Measurements from ENCODE around the gene GGA1.
"Not testable (repeated sequence)": the region's sequence is repeated elsewhere in the genome, so short reads cannot be mapped to it uniquely, and the experiment has no call there.

Gene GGA1

GRCh38 chr22:37650463-37651136 lies 42.0 kb downstream of the GGA1 start:
- Histone ChIP-seq H3K27me3 (ENCODE audit: control insufficient read depth, insufficient read depth, low read length) (no peaks in the 10 kb centered on the region), H3K36me3 (ENCODE audit: control insufficient read depth, insufficient read depth, low read length) (peaks cover 52% of the 10 kb centered on the region), H3K4me3 (ENCODE audit: low read depth, low read length) (no peak overlapping the region)

GRCh38 chr22:37654563-37655251 lies 46.1 kb downstream of the GGA1 start:
- peaks cover 26% of the 10 kb centered on the region for H3K36me3 ChIP-seq (ENCODE audit: control insufficient read depth, insufficient read depth, low read length)
- no peak overlapping the region for H3K4me3 ChIP-seq (ENCODE audit: low read depth, low read length)
- H3K4me1 ChIP-seq (ENCODE audit: control insufficient read depth, insufficient read depth, low read length) = no peaks in the 10 kb centered on the region
- H3K9me3 ChIP-seq (ENCODE audit: control insufficient read depth, insufficient read depth, low read length) = no peaks in the 10 kb centered on the region
- no peaks in the 10 kb centered on the region for H3K27me3 ChIP-seq (ENCODE audit: control insufficient read depth, insufficient read depth, low read length)
- H3K9ac ChIP-seq (ENCODE audit: low read depth, low read length) = no peak overlapping the region

More at GRCh38 chr22:37650463-37651136, 42.0 kb downstream of the GGA1 start:
- Histone ChIP-seq H3K9me3 (ENCODE audit: control insufficient read depth, insufficient read depth, low read length) (no peaks in the 10 kb centered on the region), H3K9ac (ENCODE audit: low read depth, low read length) (no peak overlapping the region), H3K4me1 (ENCODE audit: control insufficient read depth, insufficient read depth, low read length) (no peaks in the 10 kb centered on the region)

DNA sequence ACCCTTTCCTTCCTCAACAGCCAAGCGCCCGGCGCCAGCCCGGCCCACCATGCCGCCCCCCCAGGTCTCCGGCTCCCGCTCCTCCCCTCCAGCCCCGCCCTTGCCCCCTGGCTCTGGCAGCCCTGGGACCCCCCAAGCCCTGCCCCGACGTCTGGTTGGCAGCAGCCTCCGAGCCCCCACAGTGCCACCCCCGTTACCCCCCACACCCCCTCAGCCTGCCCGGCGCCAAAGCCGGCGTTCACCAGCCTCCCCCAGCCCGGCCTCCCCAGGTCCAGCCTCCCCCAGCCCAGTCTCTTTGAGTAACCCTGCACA lies 46.6 kb downstream of the GGA1 start:
- no peak overlapping the region for H3K4me3 ChIP-seq (ENCODE audit: low read depth, low read length)
- no peaks in the 10 kb centered on the region for H3K9me3 ChIP-seq (ENCODE audit: control insufficient read depth, insufficient read depth, low read length)
- peaks cover 21% of the 10 kb centered on the region for H3K36me3 ChIP-seq (ENCODE audit: control insufficient read depth, insufficient read depth, low read length)
- no peaks in the 10 kb centered on the region for H3K4me1 ChIP-seq (ENCODE audit: control insufficient read depth, insufficient read depth, low read length)
- no peak overlapping the region for H3K9ac ChIP-seq (ENCODE audit: low read depth, low read length)
- H3K27me3 ChIP-seq (ENCODE audit: control insufficient read depth, insufficient read depth, low read length) = no peaks in the 10 kb centered on the region

- H3K9me3 ChIP-seq (ENCODE audit: control insufficient read depth, insufficient read depth, low read length); H3K27me3 ChIP-seq (ENCODE audit: control insufficient read depth, insufficient read depth, low read length); H3K9ac ChIP-seq (ENCODE audit: low read depth, low read length); H3K4me1 ChIP-seq (ENCODE audit: control insufficient read depth, insufficient read depth, low read length); H3K4me3 ChIP-seq (ENCODE audit: low read depth, low read length): not testable (repeated sequence)
- H3K36me3 ChIP-seq (ENCODE audit: control insufficient read depth, insufficient read depth, low read length) = peaks cover 18% of the 10 kb centered on the region
Observed at GRCh38 chr22:37656583-37656982, 47.9 kb downstream of the GGA1 start.

DNA sequence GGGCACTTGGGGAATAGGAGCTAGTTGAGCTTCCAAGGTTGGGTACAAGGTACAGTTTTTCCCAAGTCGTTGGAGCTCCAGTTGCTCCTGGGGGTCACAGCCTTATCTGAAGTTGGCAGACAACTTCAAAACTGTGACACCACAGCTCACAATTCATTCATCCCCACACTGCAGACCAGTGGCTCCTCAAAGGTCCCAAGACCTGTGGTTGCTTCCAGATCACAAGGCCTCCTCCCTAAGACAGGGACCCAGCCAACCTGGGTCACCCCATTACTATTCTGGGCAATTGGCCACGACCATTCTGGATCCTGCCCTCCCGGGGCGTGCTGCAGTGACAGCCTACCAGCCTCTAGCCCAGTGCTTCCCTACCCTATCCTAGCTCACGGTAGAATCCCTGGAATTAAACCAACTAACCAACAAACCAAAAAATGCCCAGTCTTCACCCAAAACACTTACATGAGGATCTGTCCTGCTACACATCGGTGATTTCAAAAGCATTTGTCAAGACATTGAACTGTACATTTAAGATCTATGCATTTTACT lies 49.0 kb downstream of the GGA1 start:
- Histone ChIP-seq H3K4me1 (ENCODE audit: control insufficient read depth, insufficient read depth, low read length) (peaks cover 2% of the 10 kb centered on the region), H3K9ac (ENCODE audit: low read depth, low read length) (no peak overlapping the region), H3K36me3 (ENCODE audit: control insufficient read depth, insufficient read depth, low read length) (peaks cover 14% of the 10 kb centered on the region), H3K9me3 (ENCODE audit: control insufficient read depth, insufficient read depth, low read length) (no peaks in the 10 kb centered on the region), H3K27me3 (ENCODE audit: control insufficient read depth, insufficient read depth, low read length) (no peaks in the 10 kb centered on the region), H3K4me3 (ENCODE audit: low read depth, low read length) (peak overlapping the region; percentile 66)

DNA sequence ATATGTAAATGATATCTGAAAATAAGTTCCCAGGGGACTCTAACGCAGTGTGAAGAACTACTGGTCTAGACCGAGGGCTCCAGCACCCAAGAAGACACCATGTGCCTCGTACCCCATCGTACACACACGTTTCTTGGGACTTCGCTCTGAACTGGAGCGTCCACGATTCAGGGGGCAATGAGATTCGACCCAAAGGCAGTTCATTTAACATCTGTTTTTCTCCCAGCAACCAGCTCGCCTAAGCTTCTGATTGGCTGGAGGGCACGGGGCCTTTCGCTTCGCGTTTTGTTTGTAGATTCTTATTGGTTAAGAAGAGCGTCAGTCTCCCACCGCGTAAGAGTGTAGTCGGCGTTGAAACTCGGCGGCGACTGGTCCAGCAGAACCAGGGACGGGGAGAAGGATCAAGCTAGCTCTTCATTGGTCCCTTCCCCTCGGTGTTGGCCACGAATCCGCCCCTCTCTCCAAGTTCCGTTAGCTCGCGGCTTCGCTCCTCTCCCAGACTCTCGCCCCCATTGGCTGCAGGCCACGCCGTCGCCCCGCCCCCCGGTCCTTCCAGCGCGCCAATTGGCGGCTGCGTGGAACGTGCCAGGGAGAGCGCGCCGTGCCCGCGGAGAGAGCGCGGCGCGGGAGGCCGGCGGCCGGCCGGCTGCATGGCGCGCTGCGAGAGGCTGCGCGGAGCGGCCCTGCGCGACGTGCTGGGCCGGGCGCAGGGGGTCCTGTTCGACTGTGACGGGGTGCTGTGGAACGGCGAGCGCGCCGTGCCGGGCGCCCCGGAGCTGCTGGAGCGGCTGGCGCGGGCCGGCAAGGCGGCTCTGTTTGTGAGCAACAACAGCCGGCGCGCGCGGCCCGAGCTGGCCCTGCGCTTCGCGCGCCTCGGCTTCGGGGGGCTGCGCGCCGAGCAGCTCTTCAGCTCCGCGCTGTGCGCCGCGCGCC lies 49.8 kb downstream of the GGA1 start, which contains the start of gene PDXP:
Gene PDXP (plus strand): TSS at position 591 of the 933 bp plus-strand sequence. CDS start 60 bp downstream, at position 651.
- Histone ChIP-seq H3K9me3 (ENCODE audit: control insufficient read depth, insufficient read depth, low read length) (no peaks in the 10 kb centered on the region), H3K9ac (ENCODE audit: low read depth, low read length) (peak within 1 kb of the TSS; percentile 9), H3K4me1 (ENCODE audit: control insufficient read depth, insufficient read depth, low read length) (peaks cover 2% of the 10 kb centered on the region), H3K36me3 (ENCODE audit: control insufficient read depth, insufficient read depth, low read length) (peaks cover 8% of the 10 kb centered on the region), H3K27me3 (ENCODE audit: control insufficient read depth, insufficient read depth, low read length) (no peaks in the 10 kb centered on the region), H3K4me3 (ENCODE audit: low read depth, low read length) (peak within 1 kb of the TSS; percentile 66)

DNA sequence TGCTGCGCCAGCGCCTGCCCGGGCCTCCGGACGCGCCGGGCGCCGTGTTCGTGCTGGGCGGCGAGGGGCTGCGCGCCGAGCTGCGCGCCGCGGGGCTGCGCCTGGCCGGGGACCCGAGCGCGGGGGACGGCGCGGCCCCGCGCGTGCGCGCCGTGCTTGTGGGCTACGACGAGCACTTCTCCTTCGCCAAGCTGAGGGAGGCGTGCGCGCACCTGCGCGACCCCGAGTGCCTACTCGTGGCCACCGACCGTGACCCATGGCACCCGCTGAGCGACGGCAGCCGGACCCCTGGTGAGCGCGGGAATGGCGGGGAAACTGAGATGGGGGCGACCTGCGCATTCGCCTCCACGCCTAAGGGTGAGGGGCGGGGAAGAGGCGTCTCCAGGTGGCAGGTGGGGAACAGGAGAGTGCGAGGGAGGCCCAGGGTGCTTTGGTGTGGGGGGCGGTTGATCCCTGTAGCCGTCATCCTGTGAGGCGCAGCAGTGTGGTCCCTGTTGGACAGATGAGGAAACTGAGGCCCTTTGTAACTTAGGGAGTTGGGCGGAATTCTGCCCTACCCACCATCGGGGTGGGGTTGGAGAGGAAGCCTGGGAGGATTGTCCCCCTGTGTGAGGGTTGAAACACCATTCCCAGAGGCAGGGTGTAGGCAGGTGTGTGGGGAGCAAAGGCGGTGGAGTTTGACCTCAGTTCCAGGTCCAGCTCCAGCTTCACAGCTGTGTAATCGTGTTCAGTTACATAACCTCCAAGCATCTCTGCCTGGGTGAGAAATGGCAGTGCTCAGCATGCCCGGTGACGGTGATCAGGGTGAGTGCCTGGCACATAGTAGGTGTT lies 50.6 kb downstream of the GGA1 start:
- Histone ChIP-seq H3K36me3 (ENCODE audit: control insufficient read depth, insufficient read depth, low read length) (peaks cover 3% of the 10 kb centered on the region), H3K4me1 (ENCODE audit: control insufficient read depth, insufficient read depth, low read length) (peaks cover 2% of the 10 kb centered on the region), H3K9ac (ENCODE audit: low read depth, low read length) (peak overlapping the region; percentile 9), H3K9me3 (ENCODE audit: control insufficient read depth, insufficient read depth, low read length) (no peaks in the 10 kb centered on the region), H3K27me3 (ENCODE audit: control insufficient read depth, insufficient read depth, low read length) (no peaks in the 10 kb centered on the region), H3K4me3 (ENCODE audit: low read depth, low read length) (peak overlapping the region; percentile 66)

DNA sequence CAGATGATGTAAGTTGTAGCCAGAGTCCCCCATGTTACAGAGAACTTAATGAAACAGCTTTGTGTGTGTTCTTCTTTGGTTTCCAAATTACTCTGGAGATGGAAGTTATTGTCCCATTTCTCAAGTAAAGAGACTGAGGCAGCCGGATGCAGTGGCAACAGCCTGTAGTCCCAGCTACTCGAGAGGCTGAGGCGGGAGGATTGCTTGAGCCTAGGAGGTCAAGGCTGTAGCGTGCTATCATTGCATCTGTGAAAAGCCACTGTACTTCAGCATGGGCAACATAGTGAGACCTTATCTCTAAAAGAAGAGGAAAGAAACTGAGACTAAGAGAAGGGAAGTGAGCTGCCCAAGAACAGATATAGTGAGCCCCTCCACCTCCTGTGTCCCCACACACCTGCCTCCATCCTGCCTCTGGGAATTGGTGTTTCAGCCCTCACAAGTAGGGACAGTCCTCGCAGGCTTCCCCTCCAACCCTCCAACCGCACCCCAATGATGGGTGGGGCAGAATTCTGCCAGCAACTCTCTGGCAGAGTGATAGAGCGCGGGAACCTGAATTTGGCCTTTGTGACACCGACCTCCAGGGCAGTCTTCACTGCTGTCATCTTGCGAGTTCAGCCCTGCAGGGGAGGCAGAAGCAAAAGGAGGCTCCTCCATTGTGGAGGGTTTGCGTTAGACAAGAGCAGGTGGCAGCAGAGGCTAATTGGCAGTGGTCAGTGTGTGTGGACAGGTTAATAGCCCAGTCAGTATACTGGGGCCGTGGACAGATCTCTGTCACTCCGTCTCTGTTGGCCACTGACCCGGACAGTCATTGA lies 51.5 kb downstream of the GGA1 start:
- Histone ChIP-seq H3K4me1 (ENCODE audit: control insufficient read depth, insufficient read depth, low read length) (peaks cover 2% of the 10 kb centered on the region), H3K27me3 (ENCODE audit: control insufficient read depth, insufficient read depth, low read length) (no peaks in the 10 kb centered on the region), H3K36me3 (ENCODE audit: control insufficient read depth, insufficient read depth, low read length) (peaks cover 3% of the 10 kb centered on the region), H3K9me3 (ENCODE audit: control insufficient read depth, insufficient read depth, low read length) (no peaks in the 10 kb centered on the region), H3K4me3 (ENCODE audit: low read depth, low read length) (peak overlapping the region; percentile 66), H3K9ac (ENCODE audit: low read depth, low read length) (no peak overlapping the region)

GRCh38 chr22:37660709-37661045 lies 52.0 kb downstream of the GGA1 start:
- peaks cover 2% of the 10 kb centered on the region for H3K4me1 ChIP-seq (ENCODE audit: control insufficient read depth, insufficient read depth, low read length)
- H3K27me3 ChIP-seq (ENCODE audit: control insufficient read depth, insufficient read depth, low read length) = no peaks in the 10 kb centered on the region
- H3K9ac ChIP-seq (ENCODE audit: low read depth, low read length) = no peak overlapping the region
- peaks cover 8% of the 10 kb centered on the region for H3K36me3 ChIP-seq (ENCODE audit: control insufficient read depth, insufficient read depth, low read length)
- peak overlapping the region; percentile 8 for H3K4me3 ChIP-seq (ENCODE audit: low read depth, low read length)
- no peaks in the 10 kb centered on the region for H3K9me3 ChIP-seq (ENCODE audit: control insufficient read depth, insufficient read depth, low read length)

- Histone ChIP-seq H3K4me3 (ENCODE audit: low read depth, low read length) (peak overlapping the region; percentile 8), H3K4me1 (ENCODE audit: control insufficient read depth, insufficient read depth, low read length) (peaks cover 2% of the 10 kb centered on the region), H3K27me3 (ENCODE audit: control insufficient read depth, insufficient read depth, low read length) (no peaks in the 10 kb centered on the region), H3K36me3 (ENCODE audit: control insufficient read depth, insufficient read depth, low read length) (peaks cover 12% of the 10 kb centered on the region), H3K9me3 (ENCODE audit: control insufficient read depth, insufficient read depth, low read length) (no peaks in the 10 kb centered on the region), H3K9ac (ENCODE audit: low read depth, low read length) (no peak overlapping the region)
Observed at GRCh38 chr22:37661160-37661924, 52.7 kb downstream of the GGA1 start.
